Measurements from ENCODE around the gene GSTM1.

The GSTM1 gene

DNA sequence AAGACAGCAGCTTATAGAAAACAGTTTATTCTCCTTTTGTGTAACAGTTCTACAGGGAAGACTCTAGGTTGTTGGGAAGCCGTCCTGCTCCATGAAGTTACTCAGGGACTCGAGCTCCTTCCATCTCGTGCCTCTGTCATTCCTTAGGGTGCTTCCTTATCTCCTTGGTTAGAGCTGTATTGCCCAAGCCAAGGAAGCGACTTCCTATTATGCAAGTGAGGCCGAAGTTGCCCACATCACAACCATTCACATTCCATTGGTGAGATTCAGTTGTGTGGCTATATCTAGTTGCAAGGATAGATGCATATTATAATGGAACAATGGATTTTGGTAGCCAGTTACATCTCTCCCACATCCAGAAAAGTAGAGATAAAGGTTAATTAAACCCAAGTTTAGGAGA lies 33.4 kb downstream of the GSTM1 start:
- peaks cover 6% of the 10 kb centered on the region for H3K27me3 ChIP-seq (ENCODE audit: control insufficient read depth, insufficient read depth, low read length)
- no peaks in the 10 kb centered on the region for H3K9me3 ChIP-seq (replicated peaks; ENCODE audit: low read length)

DNA sequence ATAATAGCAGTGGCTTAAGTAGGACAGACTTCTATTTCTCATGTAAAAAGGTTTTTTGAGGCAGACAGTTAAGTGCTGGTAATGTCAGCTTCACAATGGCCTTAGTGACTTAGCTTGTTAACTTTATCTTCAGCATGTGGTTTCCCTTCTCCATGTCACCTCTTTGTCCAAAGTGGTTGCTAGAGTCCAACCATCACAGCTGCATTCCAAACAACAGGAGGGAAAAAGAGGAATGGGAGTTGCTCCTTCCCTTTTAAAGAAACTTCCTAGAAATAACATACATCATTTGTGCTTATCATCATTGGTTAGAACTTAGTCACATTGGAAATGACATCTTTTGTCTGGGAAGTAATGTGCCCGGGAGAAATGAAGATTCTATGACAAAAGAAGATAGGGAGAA lies 34.4 kb downstream of the GSTM1 start:
- peaks cover 14% of the 10 kb centered on the region for H3K27me3 ChIP-seq (ENCODE audit: control insufficient read depth, insufficient read depth, low read length)
- no peak overlapping the region for H3K9ac ChIP-seq (ENCODE audit: low read depth, low read length)
- no peaks in the 10 kb centered on the region for H3K36me3 ChIP-seq (ENCODE audit: insufficient read depth, low read length)
- no peak overlapping the region for H3K4me2 ChIP-seq (ENCODE audit: low read length)
- H3K4me3 ChIP-seq (ENCODE audit: low read length): no peak overlapping the region
- peaks cover 10% of the 10 kb centered on the region for H3K4me1 ChIP-seq (ENCODE audit: control insufficient read depth, insufficient read depth, low read length)
- no peaks in the 10 kb centered on the region for H3K9me3 ChIP-seq (replicated peaks; ENCODE audit: low read length)

More for the DNA sequence above, 33.4 kb downstream of the GSTM1 start:
- H3K9ac ChIP-seq (ENCODE audit: low read depth, low read length): no peak overlapping the region
- no peak overlapping the region for H3K4me2 ChIP-seq (ENCODE audit: low read length)
- no peak overlapping the region for H3K4me3 ChIP-seq (ENCODE audit: low read length)
- H3K4me1 ChIP-seq (ENCODE audit: control insufficient read depth, insufficient read depth, low read length): peaks cover 10% of the 10 kb centered on the region
- no peaks in the 10 kb centered on the region for H3K36me3 ChIP-seq (ENCODE audit: insufficient read depth, low read length)

GRCh38 chr1:109722908-109723691 lies 35.5 kb downstream of the GSTM1 start:
- H3K27me3 ChIP-seq (ENCODE audit: control insufficient read depth, insufficient read depth, low read length): peaks cover 14% of the 10 kb centered on the region
- no peak overlapping the region for H3K4me2 ChIP-seq (ENCODE audit: low read length)
- peaks cover 10% of the 10 kb centered on the region for H3K4me1 ChIP-seq (ENCODE audit: control insufficient read depth, insufficient read depth, low read length)
- no peak overlapping the region for H3K9ac ChIP-seq (ENCODE audit: low read depth, low read length)
- no peaks in the 10 kb centered on the region for H3K36me3 ChIP-seq (ENCODE audit: insufficient read depth, low read length)
- H3K4me3 ChIP-seq (ENCODE audit: low read length): no peak overlapping the region
- H3K9me3 ChIP-seq (replicated peaks; ENCODE audit: low read length): no peaks in the 10 kb centered on the region

- Histone ChIP-seq H3K9me3 (replicated peaks; ENCODE audit: low read length) (no peaks in the 10 kb centered on the region), H3K27me3 (ENCODE audit: control insufficient read depth, insufficient read depth, low read length) (peaks cover 17% of the 10 kb centered on the region), H3K4me1 (ENCODE audit: control insufficient read depth, insufficient read depth, low read length) (peaks cover 1% of the 10 kb centered on the region), H3K4me2 (ENCODE audit: low read length) (no peak overlapping the region), H3K4me3 (ENCODE audit: low read length) (no peak overlapping the region), H3K36me3 (ENCODE audit: insufficient read depth, low read length) (no peaks in the 10 kb centered on the region), H3K9ac (ENCODE audit: low read depth, low read length) (no peak overlapping the region)
Observed at GRCh38 chr1:109724933-109725332, 37.3 kb downstream of the GSTM1 start.

- Histone ChIP-seq H3K9ac (ENCODE audit: low read depth, low read length) (no peak overlapping the region), H3K4me3 (ENCODE audit: low read length) (no peak overlapping the region), H3K27me3 (ENCODE audit: control insufficient read depth, insufficient read depth, low read length) (peaks cover 22% of the 10 kb centered on the region), H3K4me1 (ENCODE audit: control insufficient read depth, insufficient read depth, low read length) (no peaks in the 10 kb centered on the region), H3K36me3 (ENCODE audit: insufficient read depth, low read length) (no peaks in the 10 kb centered on the region), H3K9me3 (replicated peaks; ENCODE audit: low read length) (no peaks in the 10 kb centered on the region), H3K4me2 (ENCODE audit: low read length) (no peak overlapping the region)
Observed at GRCh38 chr1:109725510-109725909, 37.9 kb downstream of the GSTM1 start.

- Histone ChIP-seq H3K4me3 (ENCODE audit: low read length) (no peak overlapping the region), H3K27me3 (ENCODE audit: control insufficient read depth, insufficient read depth, low read length) (peaks cover 27% of the 10 kb centered on the region), H3K9me3 (replicated peaks; ENCODE audit: low read length) (no peaks in the 10 kb centered on the region), H3K9ac (ENCODE audit: low read depth, low read length) (no peak overlapping the region), H3K4me1 (ENCODE audit: control insufficient read depth, insufficient read depth, low read length) (no peaks in the 10 kb centered on the region), H3K4me2 (ENCODE audit: low read length) (no peak overlapping the region), H3K36me3 (ENCODE audit: insufficient read depth, low read length) (no peaks in the 10 kb centered on the region)
Observed at GRCh38 chr1:109726007-109726406, 38.4 kb downstream of the GSTM1 start.

DNA sequence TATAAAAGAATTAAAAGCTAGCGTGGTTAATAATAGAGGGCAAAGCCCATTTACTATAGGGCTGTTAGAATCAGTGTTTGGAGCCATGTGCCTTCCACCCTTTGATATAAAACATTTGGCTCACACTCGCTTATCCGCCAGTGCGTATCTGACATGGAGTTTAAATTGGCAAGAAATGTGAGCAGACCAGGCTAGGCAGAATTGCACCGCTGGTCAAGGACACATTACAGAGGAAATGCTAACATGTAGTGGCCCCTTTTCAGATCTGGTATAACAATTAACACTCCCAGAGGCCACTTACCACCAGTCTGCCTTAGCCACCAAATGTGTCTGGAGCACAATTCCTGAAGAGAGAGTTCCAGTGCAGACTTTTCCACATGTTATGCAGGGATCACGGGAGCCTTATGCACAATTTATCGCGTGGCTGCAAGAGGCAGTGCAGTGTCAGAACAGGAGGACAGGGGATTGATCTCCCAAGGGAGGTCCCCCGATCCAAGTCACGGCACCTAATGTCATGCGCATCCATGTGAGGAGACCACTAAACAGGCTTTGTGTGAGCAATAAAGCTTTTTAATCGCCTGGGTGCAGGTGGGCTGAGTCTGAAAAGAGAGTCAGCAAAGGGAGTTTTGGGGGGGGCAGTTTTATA lies 39.2 kb downstream of the GSTM1 start:
- no peak overlapping the region for H3K4me3 ChIP-seq (ENCODE audit: low read length)
- no peaks in the 10 kb centered on the region for H3K36me3 ChIP-seq (ENCODE audit: insufficient read depth, low read length)
- no peak overlapping the region for H3K9ac ChIP-seq (ENCODE audit: low read depth, low read length)
- no peak overlapping the region for H3K4me2 ChIP-seq (ENCODE audit: low read length)
- H3K9me3 ChIP-seq (replicated peaks; ENCODE audit: low read length): no peaks in the 10 kb centered on the region
- no peaks in the 10 kb centered on the region for H3K4me1 ChIP-seq (ENCODE audit: control insufficient read depth, insufficient read depth, low read length)
- H3K27me3 ChIP-seq (ENCODE audit: control insufficient read depth, insufficient read depth, low read length): peaks cover 28% of the 10 kb centered on the region

DNA sequence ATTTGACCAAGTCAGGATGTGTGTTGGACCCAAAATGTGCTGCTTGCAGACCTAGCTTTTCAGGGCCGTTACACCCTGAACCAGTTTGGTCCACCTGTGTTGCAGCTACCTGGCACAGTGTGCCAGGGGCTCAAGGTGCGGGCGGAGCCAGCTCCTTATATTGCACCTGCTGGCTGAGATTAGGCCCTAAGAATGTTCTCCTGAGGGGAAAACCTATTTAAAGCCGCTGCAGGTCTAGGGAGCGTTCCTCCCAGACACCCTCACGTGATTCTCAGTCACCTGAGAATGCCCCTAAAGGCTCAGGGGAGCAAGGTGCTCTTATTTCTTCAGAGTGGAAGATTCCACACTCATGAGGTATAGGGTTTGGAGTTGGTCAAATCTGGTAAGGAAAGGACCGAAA lies 41.3 kb downstream of the GSTM1 start:
- Histone ChIP-seq H3K4me3 (ENCODE audit: low read length) (no peak overlapping the region), H3K4me2 (ENCODE audit: low read length) (no peak overlapping the region), H3K9me3 (replicated peaks; ENCODE audit: low read length) (no peaks in the 10 kb centered on the region), H3K27me3 (ENCODE audit: control insufficient read depth, insufficient read depth, low read length) (peaks cover 47% of the 10 kb centered on the region), H3K4me1 (ENCODE audit: control insufficient read depth, insufficient read depth, low read length) (no peaks in the 10 kb centered on the region), H3K9ac (ENCODE audit: low read depth, low read length) (no peak overlapping the region), H3K36me3 (ENCODE audit: insufficient read depth, low read length) (no peaks in the 10 kb centered on the region)

DNA sequence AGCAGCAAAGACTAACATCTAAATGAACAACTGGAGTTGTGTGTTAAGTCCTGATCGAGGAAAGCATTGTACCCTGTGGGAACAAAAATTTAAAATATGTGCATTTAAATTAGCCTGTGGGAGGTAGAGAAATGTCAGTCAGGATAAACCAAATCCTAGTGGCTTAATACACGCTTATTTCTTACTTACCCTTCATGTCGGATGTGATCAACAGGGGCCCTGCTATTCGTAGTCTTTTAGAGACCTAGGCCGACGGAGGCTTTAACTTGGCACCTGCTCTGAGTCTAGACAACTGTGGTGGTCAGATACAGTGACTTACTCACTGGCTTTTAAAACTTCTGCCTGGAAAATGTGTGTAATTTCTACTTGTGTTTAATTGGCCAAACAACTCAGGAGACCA lies 43.0 kb downstream of the GSTM1 start:
- H3K27me3 ChIP-seq (ENCODE audit: control insufficient read depth, insufficient read depth, low read length): peaks cover 44% of the 10 kb centered on the region
- H3K4me2 ChIP-seq (ENCODE audit: low read length): no peak overlapping the region
- no peaks in the 10 kb centered on the region for H3K9me3 ChIP-seq (replicated peaks; ENCODE audit: low read length)
- no peak overlapping the region for H3K9ac ChIP-seq (ENCODE audit: low read depth, low read length)
- H3K4me3 ChIP-seq (ENCODE audit: low read length): no peak overlapping the region
- H3K4me1 ChIP-seq (ENCODE audit: control insufficient read depth, insufficient read depth, low read length): no peaks in the 10 kb centered on the region
- no peaks in the 10 kb centered on the region for H3K36me3 ChIP-seq (ENCODE audit: insufficient read depth, low read length)

- Histone ChIP-seq H3K4me3 (ENCODE audit: low read length) (no peak overlapping the region), H3K4me2 (ENCODE audit: low read length) (no peak overlapping the region), H3K9ac (ENCODE audit: low read depth, low read length) (no peak overlapping the region), H3K27me3 (ENCODE audit: control insufficient read depth, insufficient read depth, low read length) (peaks cover 34% of the 10 kb centered on the region), H3K4me1 (ENCODE audit: control insufficient read depth, insufficient read depth, low read length) (no peaks in the 10 kb centered on the region), H3K9me3 (replicated peaks; ENCODE audit: low read length) (no peaks in the 10 kb centered on the region), H3K36me3 (ENCODE audit: insufficient read depth, low read length) (no peaks in the 10 kb centered on the region)
Observed at GRCh38 chr1:109732390-109732881, 44.8 kb downstream of the GSTM1 start.

DNA sequence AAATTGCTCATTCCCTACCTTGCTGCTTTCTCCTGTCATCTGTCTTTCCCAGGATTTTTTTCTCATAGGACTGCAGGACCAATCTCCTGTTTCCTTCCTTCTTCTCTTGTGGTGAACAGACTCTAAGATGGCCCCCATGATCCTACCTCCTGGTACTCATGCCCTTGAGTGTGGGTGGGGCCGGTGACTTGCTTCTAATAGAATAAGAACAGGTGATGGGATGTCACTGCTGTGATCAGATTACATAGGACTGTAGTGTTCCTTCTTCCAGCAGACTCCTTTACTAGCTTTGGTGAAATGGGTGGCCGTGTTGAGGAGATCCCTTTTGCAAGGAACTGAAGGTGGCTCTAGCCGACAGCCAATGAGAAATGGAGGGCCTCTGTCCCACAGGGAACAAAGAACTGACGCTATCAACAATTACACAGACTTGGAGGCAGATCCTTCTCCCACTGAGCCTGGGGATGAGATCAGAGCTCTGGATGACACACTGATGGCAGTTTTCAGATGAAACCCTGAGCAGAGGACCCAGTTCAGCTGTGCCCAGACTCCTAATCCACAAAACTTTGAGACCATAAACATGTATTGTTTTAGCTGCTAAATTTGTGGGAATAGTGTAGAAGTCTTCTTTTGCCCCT lies 45.7 kb downstream of the GSTM1 start:
- no peak overlapping the region for H3K4me2 ChIP-seq (ENCODE audit: low read length)
- no peaks in the 10 kb centered on the region for H3K9me3 ChIP-seq (replicated peaks; ENCODE audit: low read length)
- H3K9ac ChIP-seq (ENCODE audit: low read depth, low read length): no peak overlapping the region
- peaks cover 34% of the 10 kb centered on the region for H3K27me3 ChIP-seq (ENCODE audit: control insufficient read depth, insufficient read depth, low read length)
- no peak overlapping the region for H3K4me3 ChIP-seq (ENCODE audit: low read length)
- no peaks in the 10 kb centered on the region for H3K4me1 ChIP-seq (ENCODE audit: control insufficient read depth, insufficient read depth, low read length)
- H3K36me3 ChIP-seq (ENCODE audit: insufficient read depth, low read length): no peaks in the 10 kb centered on the region

Data from skeletal muscle satellite cell (primary cell).